Transverse colon (tissue), 3 donors: ENCODE measurements around the gene SSH2.

Experiments
- EP300 ChIP-seq: sonication (generic); formaldehyde crosslinking; IDR thresholded peaks from one replicate; pipeline ENCODE4 v1.6.1; 2017; ENCODE audit warnings: antibody characterized with exemption, low read depth
- TF ChIP-seq, protein P1 (sequence below), 5 experiments: fragments of 200-600 bp in 3 of 5; fragments of 450-650 bp in 2 of 5; sonication (generic) in 3 of 5; IDR thresholded peaks; 1 replicate in 2 of 5; 2 replicates in 3 of 5; pipeline ENCODE4 v1.5.1; 2016 to 2017; ENCODE audit warnings: antibody characterized with exemption in 5 of 5, inconsistent platforms in 3 of 5, mild to moderate bottlenecking in 2 of 5, moderate library complexity in 1 of 5

DNA sequence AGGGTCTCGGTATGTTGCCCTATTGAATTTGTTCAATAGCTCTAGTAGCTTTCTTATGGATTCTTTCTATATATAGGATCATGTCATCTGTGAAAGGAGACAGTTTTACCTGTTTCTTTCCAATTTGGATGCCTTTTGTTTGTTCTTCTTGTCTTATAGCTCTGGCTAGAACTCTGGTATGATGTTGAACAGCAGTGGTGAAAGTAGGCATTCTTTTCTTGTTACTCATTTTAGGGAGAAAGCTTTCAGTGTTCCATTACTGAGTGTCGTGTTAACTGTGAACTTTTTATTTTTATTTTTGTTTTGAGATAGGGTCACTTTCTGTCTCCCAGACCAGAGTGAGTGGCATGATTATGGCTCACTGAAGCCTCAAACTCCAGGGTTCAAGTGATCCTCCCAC lies 32.6 kb upstream of the SSH2 start:
- TF ChIP-seq, protein P1, sequence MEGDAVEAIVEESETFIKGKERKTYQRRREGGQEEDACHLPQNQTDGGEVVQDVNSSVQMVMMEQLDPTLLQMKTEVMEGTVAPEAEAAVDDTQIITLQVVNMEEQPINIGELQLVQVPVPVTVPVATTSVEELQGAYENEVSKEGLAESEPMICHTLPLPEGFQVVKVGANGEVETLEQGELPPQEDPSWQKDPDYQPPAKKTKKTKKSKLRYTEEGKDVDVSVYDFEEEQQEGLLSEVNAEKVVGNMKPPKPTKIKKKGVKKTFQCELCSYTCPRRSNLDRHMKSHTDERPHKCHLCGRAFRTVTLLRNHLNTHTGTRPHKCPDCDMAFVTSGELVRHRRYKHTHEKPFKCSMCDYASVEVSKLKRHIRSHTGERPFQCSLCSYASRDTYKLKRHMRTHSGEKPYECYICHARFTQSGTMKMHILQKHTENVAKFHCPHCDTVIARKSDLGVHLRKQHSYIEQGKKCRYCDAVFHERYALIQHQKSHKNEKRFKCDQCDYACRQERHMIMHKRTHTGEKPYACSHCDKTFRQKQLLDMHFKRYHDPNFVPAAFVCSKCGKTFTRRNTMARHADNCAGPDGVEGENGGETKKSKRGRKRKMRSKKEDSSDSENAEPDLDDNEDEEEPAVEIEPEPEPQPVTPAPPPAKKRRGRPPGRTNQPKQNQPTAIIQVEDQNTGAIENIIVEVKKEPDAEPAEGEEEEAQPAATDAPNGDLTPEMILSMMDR (IDR thresholded peaks at IDR 0.05) = no peak
- no peak for TF ChIP-seq EP300
